ENCODE results near the gene TECPR2. TPM values are rescaled to one million over a fixed set of nuclear protein-coding genes. Genes with fewer than 3 reads are reported as not detected.

Gene TECPR2
- total and polyA plus RNA-seq, 4 donors = 2.0 to 12.6 (median 5.2) TPM

DNA sequence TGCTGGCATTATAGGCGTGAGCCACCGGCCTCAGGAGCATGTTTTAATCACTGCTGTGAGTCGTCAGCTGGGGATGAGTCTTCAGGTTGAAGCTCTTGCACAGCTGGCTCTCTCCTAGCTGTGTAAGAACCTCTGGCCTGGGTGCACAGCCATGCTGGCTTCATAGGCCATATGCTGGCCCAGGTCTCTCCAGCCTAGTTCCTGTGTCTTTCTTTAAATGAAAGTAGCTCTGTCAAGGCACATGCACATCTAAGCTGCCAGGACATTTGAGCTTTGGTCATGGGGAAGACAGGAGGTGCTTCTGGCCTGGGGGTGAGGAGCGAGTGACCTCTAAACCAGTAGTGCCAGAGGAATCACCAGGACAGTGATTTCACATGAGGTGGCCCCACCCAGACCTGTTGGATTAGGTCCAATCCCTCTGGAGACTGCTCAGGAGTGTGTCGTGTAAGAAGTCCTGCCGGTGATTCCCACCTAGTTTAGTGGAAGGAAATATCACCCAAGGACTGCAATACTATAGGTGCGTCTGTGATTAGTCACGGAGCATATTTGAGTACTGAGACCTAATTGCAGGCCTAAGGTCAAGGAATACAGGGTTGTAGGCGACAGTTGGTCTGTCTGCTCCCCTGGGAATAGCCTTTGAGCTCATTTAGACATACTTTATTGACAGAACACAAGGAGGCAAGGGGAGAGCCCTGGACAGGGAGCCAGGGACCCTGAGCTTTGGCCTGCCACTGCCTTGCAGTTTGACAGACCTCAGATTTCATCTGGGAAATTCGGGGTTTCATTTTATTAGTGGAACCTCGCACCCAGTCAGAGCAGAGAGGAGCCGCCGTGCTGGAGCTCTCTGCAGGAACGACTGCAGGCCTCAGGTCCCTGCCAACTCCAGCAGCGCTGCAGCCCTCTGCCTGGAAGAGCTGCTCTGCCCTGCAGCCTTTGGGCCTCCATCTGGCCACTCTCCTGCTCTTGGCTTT lies 79.8 kb downstream of the TECPR2 start:
- no peak overlapping the region for H3K9ac ChIP-seq (ENCODE audit: low read depth in 1 of 2, low read length in 2 of 2)
- DNase-seq (ENCODE audit: low spot score) = no peak
- 86% methylated on average over 15 of the region's 15 CpGs for WGBS
- no peaks in the 10 kb centered on the region for H3K9me3 ChIP-seq (ENCODE audit: control insufficient read depth in 4 of 4, low read length in 3 of 4)
- H3K4me1 ChIP-seq (ENCODE audit: control insufficient read depth in 4 of 4, insufficient read depth in 4 of 4, low read length in 3 of 4) = peaks cover 0 to 3% (median 0%) of the 10 kb centered on the region in 4 donors
- H3K36me3 ChIP-seq (ENCODE audit: control insufficient read depth in 4 of 4, insufficient read depth in 3 of 4, low read depth in 1 of 4, low read length in 3 of 4) = peaks cover 6 to 47% (median 19%) of the 10 kb centered on the region in 4 donors
- no peaks in the 10 kb centered on the region for H3K27me3 ChIP-seq (ENCODE audit: control insufficient read depth in 4 of 4, insufficient read depth in 4 of 4, low read length in 3 of 4)
- no peak overlapping the region for H3K27ac ChIP-seq (ENCODE audit: low read depth in 1 of 2, low read length in 2 of 2)
- H3K4me3 ChIP-seq (ENCODE audit: low read depth in 1 of 3, low read length in 3 of 3) = no peak overlapping the region
- TF ChIP-seq, protein P1, sequence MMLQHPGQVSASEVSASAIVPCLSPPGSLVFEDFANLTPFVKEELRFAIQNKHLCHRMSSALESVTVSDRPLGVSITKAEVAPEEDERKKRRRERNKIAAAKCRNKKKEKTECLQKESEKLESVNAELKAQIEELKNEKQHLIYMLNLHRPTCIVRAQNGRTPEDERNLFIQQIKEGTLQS (IDR thresholded peaks at IDR 0.05) = no peak
- no peak for TF ChIP-seq JUND (IDR thresholded peaks at IDR 0.05)

DNA sequence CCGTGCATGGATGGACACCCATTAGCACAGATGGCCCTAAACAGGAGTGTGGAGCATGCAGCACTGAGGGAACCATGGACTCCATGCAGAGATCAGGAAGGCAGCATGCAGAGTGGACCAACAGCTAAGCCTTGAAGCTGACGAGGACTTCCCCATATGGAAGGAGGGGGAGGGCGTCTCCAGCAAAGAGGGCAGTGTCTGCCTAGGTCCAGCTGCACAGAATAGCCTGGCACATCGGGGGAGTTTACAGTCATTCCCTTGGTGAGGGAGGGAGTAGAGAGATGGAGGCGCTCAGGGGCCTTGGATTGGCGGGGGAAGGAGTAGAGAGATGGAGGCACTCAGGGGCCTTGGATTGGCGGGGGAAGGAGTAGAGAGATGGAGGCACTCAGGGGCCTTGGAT lies 82.3 kb downstream of the TECPR2 start:
- no peak overlapping the region for H3K27ac ChIP-seq (ENCODE audit: low read depth in 1 of 2, low read length in 2 of 2)
- no peaks in the 10 kb centered on the region for H3K27me3 ChIP-seq (ENCODE audit: control insufficient read depth in 4 of 4, insufficient read depth in 4 of 4, low read length in 3 of 4)
- TF ChIP-seq RXRA (IDR thresholded peaks at IDR 0.05) = no peak
- TF ChIP-seq JUND (IDR thresholded peaks at IDR 0.05) = no peak
- TF ChIP-seq SP1 (IDR thresholded peaks at IDR 0.05) = no peak
- TF ChIP-seq, protein P2, sequence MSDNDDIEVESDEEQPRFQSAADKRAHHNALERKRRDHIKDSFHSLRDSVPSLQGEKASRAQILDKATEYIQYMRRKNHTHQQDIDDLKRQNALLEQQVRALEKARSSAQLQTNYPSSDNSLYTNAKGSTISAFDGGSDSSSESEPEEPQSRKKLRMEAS (IDR thresholded peaks at IDR 0.05) = no peak
- no peak for TF ChIP-seq EGR1 (IDR thresholded peaks at IDR 0.05; ENCODE audit: low read depth in 2 of 2)
- TF ChIP-seq, protein P3, sequence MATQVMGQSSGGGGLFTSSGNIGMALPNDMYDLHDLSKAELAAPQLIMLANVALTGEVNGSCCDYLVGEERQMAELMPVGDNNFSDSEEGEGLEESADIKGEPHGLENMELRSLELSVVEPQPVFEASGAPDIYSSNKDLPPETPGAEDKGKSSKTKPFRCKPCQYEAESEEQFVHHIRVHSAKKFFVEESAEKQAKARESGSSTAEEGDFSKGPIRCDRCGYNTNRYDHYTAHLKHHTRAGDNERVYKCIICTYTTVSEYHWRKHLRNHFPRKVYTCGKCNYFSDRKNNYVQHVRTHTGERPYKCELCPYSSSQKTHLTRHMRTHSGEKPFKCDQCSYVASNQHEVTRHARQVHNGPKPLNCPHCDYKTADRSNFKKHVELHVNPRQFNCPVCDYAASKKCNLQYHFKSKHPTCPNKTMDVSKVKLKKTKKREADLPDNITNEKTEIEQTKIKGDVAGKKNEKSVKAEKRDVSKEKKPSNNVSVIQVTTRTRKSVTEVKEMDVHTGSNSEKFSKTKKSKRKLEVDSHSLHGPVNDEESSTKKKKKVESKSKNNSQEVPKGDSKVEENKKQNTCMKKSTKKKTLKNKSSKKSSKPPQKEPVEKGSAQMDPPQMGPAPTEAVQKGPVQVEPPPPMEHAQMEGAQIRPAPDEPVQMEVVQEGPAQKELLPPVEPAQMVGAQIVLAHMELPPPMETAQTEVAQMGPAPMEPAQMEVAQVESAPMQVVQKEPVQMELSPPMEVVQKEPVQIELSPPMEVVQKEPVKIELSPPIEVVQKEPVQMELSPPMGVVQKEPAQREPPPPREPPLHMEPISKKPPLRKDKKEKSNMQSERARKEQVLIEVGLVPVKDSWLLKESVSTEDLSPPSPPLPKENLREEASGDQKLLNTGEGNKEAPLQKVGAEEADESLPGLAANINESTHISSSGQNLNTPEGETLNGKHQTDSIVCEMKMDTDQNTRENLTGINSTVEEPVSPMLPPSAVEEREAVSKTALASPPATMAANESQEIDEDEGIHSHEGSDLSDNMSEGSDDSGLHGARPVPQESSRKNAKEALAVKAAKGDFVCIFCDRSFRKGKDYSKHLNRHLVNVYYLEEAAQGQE (IDR thresholded peaks at IDR 0.05) = no peak
- TF ChIP-seq, protein P4, sequence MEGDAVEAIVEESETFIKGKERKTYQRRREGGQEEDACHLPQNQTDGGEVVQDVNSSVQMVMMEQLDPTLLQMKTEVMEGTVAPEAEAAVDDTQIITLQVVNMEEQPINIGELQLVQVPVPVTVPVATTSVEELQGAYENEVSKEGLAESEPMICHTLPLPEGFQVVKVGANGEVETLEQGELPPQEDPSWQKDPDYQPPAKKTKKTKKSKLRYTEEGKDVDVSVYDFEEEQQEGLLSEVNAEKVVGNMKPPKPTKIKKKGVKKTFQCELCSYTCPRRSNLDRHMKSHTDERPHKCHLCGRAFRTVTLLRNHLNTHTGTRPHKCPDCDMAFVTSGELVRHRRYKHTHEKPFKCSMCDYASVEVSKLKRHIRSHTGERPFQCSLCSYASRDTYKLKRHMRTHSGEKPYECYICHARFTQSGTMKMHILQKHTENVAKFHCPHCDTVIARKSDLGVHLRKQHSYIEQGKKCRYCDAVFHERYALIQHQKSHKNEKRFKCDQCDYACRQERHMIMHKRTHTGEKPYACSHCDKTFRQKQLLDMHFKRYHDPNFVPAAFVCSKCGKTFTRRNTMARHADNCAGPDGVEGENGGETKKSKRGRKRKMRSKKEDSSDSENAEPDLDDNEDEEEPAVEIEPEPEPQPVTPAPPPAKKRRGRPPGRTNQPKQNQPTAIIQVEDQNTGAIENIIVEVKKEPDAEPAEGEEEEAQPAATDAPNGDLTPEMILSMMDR (IDR thresholded peaks at IDR 0.05; ENCODE audit: low read depth, low read length, missing input control) = no peak
- no peak for TF ChIP-seq FOXA2 (IDR thresholded peaks at IDR 0.05)
- no peak for TF ChIP-seq RAD21 (IDR thresholded peaks at IDR 0.05)
- no peak for TF ChIP-seq YY1 (IDR thresholded peaks at IDR 0.05)
- no peak for TF ChIP-seq HNF4G (IDR thresholded peaks at IDR 0.05)
- no peak for TF ChIP-seq GABPA (IDR thresholded peaks at IDR 0.05 in 1 of 2, conservative IDR thresholded peaks at IDR 0.05 in 1 of 2)
- H3K9ac ChIP-seq (ENCODE audit: low read depth in 1 of 2, low read length in 2 of 2) = no peak overlapping the region
- no peaks in the 10 kb centered on the region for H3K9me3 ChIP-seq (ENCODE audit: control insufficient read depth in 4 of 4, low read length in 3 of 4)
- H3K4me1 ChIP-seq (ENCODE audit: control insufficient read depth in 4 of 4, insufficient read depth in 4 of 4, low read length in 3 of 4) = no peaks in the 10 kb centered on the region
- WGBS = 95% methylated on average over 7 of the region's 7 CpGs
- no peak overlapping the region for H3K4me3 ChIP-seq (ENCODE audit: low read depth in 1 of 3, low read length in 3 of 3)
- H3K36me3 ChIP-seq (ENCODE audit: control insufficient read depth in 4 of 4, insufficient read depth in 3 of 4, low read depth in 1 of 4, low read length in 3 of 4) = peaks cover 7 to 57% (median 21%) of the 10 kb centered on the region in 4 donors
- no peak for DNase-seq (ENCODE audit: low spot score)
